A549 treated with Mapracorat at 1 μM for 4 hours (cell line): ENCODE measurements around the gene NFXL1. TPM values are rescaled to one million over a fixed set of nuclear protein-coding genes. Genes with fewer than 3 reads are reported as not detected.

Source experiments
- total RNA-seq: library from RNA; stranded (reverse); fragments of 200-300 nt; extraction: Qiagen RNA extraction; gene quantifications from 5 replicates; pipeline ENCODE4 v1.2.3, GENCODE V29; 2022

The NFXL1 gene
- total RNA-seq = 6.2 to 7.9 TPM (median 7.2 TPM) in 5 replicates

GRCh38 chr4:47914220-47914925, at the start of gene NFXL1:
TSS of gene NFXL1 (minus strand) at chr4:47914583. CDS start at chr4:47914203, 380 bp downstream.

GRCh38 chr4:47837908-47838294, 76.5 kb downstream of the NFXL1 start, which contains the start of gene CORIN:
TSS of gene CORIN (minus strand) at chr4:47838067. CDS start at chr4:47837949, 118 bp downstream.

Other genes with a start within 250 kb of the NFXL1 start
- 0.15 TPM in 1 of 5 replicates, not detected in the others for gene CORIN, start 76.5 kb downstream of the NFXL1 start, total RNA-seq
- gene CNGA1, start 102.1 kb upstream of the NFXL1 start, total RNA-seq = not detected in 5 replicates
- 0.71 to 0.92 TPM (median 0.81 TPM) in 5 replicates for gene NIPAL1, start 102.2 kb upstream of the NFXL1 start, total RNA-seq
- 0.09 to 0.35 TPM (median 0.23 TPM) in 5 replicates for gene TXK, start 219.7 kb upstream of the NFXL1 start, total RNA-seq